ENCODE results near the gene GAB2.
A peak's percentile ranks its signal among the peaks of the same experiment; 100 is the strongest.

The GAB2 gene

GRCh38 chr11:78338702-78339101, 78.9 kb downstream of the GAB2 start:
- no peaks in the 10 kb centered on the region for H3K27me3 Mint-ChIP-seq
- peaks cover 60% of the 10 kb centered on the region for H3K4me1 Mint-ChIP-seq
- no peak for ATAC-seq
- H3K36me3 Mint-ChIP-seq: peaks cover 13% of the 10 kb centered on the region
- H3K27ac Mint-ChIP-seq: peak overlapping the region; percentile 59
- no peaks in the 10 kb centered on the region for H3K9me3 Mint-ChIP-seq
- H3K4me3 Mint-ChIP-seq: no peak overlapping the region

- Mint-ChIP-seq H3K4me3 (no peak overlapping the region), H3K27ac (peak overlapping the region; percentile 59), H3K9me3 (no peaks in the 10 kb centered on the region), H3K27me3 (no peaks in the 10 kb centered on the region), H3K36me3 (peaks cover 13% of the 10 kb centered on the region), H3K4me1 (peaks cover 65% of the 10 kb centered on the region)
- ATAC-seq: no peak
Observed at GRCh38 chr11:78338138-78338537, 79.5 kb downstream of the GAB2 start.

- Mint-ChIP-seq H3K36me3 (peaks cover 13% of the 10 kb centered on the region), H3K4me1 (peaks cover 70% of the 10 kb centered on the region), H3K4me3 (peak overlapping the region; percentile 6), H3K9me3 (no peaks in the 10 kb centered on the region), H3K27ac (peak overlapping the region; percentile 59), H3K27me3 (no peaks in the 10 kb centered on the region)
- ATAC-seq: no peak
Observed at GRCh38 chr11:78337554-78337924, 80.1 kb downstream of the GAB2 start.

- peaks cover 12% of the 10 kb centered on the region for H3K36me3 Mint-ChIP-seq
- peak overlapping the region; percentile 59 for H3K27ac Mint-ChIP-seq
- H3K9me3 Mint-ChIP-seq: no peaks in the 10 kb centered on the region
- peak overlapping the region; percentile 6 for H3K4me3 Mint-ChIP-seq
- H3K4me1 Mint-ChIP-seq: peaks cover 76% of the 10 kb centered on the region
- no peaks in the 10 kb centered on the region for H3K27me3 Mint-ChIP-seq
- ATAC-seq: peak; percentile 71
Observed at GRCh38 chr11:78336877-78337553, 80.6 kb downstream of the GAB2 start.

- no peak overlapping the region for H3K27ac Mint-ChIP-seq
- ATAC-seq: no peak
- peaks cover 78% of the 10 kb centered on the region for H3K4me1 Mint-ChIP-seq
- H3K4me3 Mint-ChIP-seq: no peak overlapping the region
- no peaks in the 10 kb centered on the region for H3K9me3 Mint-ChIP-seq
- H3K36me3 Mint-ChIP-seq: peaks cover 6% of the 10 kb centered on the region
- H3K27me3 Mint-ChIP-seq: no peaks in the 10 kb centered on the region
Observed at GRCh38 chr11:78334109-78334508, 83.5 kb downstream of the GAB2 start.

GRCh38 chr11:78332872-78333271, 84.7 kb downstream of the GAB2 start:
- H3K27me3 Mint-ChIP-seq: no peaks in the 10 kb centered on the region
- peaks cover 71% of the 10 kb centered on the region for H3K4me1 Mint-ChIP-seq
- peaks cover 6% of the 10 kb centered on the region for H3K36me3 Mint-ChIP-seq
- no peak overlapping the region for H3K4me3 Mint-ChIP-seq
- H3K27ac Mint-ChIP-seq: no peak overlapping the region
- H3K9me3 Mint-ChIP-seq: no peaks in the 10 kb centered on the region
- no peak for ATAC-seq

- Mint-ChIP-seq H3K4me3 (no peak overlapping the region), H3K27ac (peak overlapping the region; percentile 59), H3K27me3 (no peaks in the 10 kb centered on the region), H3K36me3 (peaks cover 6% of the 10 kb centered on the region), H3K4me1 (peaks cover 67% of the 10 kb centered on the region), H3K9me3 (no peaks in the 10 kb centered on the region)
- ATAC-seq: no peak
Observed at GRCh38 chr11:78332174-78332866, 85.3 kb downstream of the GAB2 start.

- Mint-ChIP-seq H3K9me3 (no peaks in the 10 kb centered on the region), H3K36me3 (peaks cover 6% of the 10 kb centered on the region), H3K4me1 (peaks cover 67% of the 10 kb centered on the region), H3K27ac (peak overlapping the region; percentile 59), H3K4me3 (no peak overlapping the region), H3K27me3 (no peaks in the 10 kb centered on the region)
- no peak for ATAC-seq
Observed at GRCh38 chr11:78331711-78332110, 85.9 kb downstream of the GAB2 start.

GRCh38 chr11:78330361-78330760, 87.3 kb downstream of the GAB2 start:
- H3K9me3 Mint-ChIP-seq: no peaks in the 10 kb centered on the region
- H3K4me1 Mint-ChIP-seq: peaks cover 71% of the 10 kb centered on the region
- ATAC-seq: no peak
- peaks cover 5% of the 10 kb centered on the region for H3K36me3 Mint-ChIP-seq
- peak overlapping the region; percentile 12 for H3K27ac Mint-ChIP-seq
- no peaks in the 10 kb centered on the region for H3K27me3 Mint-ChIP-seq
- H3K4me3 Mint-ChIP-seq: no peak overlapping the region

GRCh38 chr11:78327945-78328344, 89.7 kb downstream of the GAB2 start:
- peaks cover 80% of the 10 kb centered on the region for H3K4me1 Mint-ChIP-seq
- H3K36me3 Mint-ChIP-seq: no peaks in the 10 kb centered on the region
- no peak overlapping the region for H3K27ac Mint-ChIP-seq

GRCh38 chr11:78325274-78325781, 92.3 kb downstream of the GAB2 start:
- Mint-ChIP-seq H3K27me3 (no peaks in the 10 kb centered on the region), H3K27ac (peak overlapping the region; percentile 76), H3K4me1 (peaks cover 79% of the 10 kb centered on the region), H3K36me3 (no peaks in the 10 kb centered on the region), H3K9me3 (no peaks in the 10 kb centered on the region), H3K4me3 (no peak overlapping the region)
- ATAC-seq: peak; percentile 82

More at GRCh38 chr11:78327945-78328344, 89.7 kb downstream of the GAB2 start:
- H3K9me3 Mint-ChIP-seq: no peaks in the 10 kb centered on the region
- no peak overlapping the region for H3K4me3 Mint-ChIP-seq
- no peak for ATAC-seq
- no peaks in the 10 kb centered on the region for H3K27me3 Mint-ChIP-seq

- peak; percentile 79 for ATAC-seq
- H3K27me3 Mint-ChIP-seq: no peaks in the 10 kb centered on the region
- peak overlapping the region; percentile 76 for H3K27ac Mint-ChIP-seq
- H3K4me1 Mint-ChIP-seq: peaks cover 73% of the 10 kb centered on the region
- no peaks in the 10 kb centered on the region for H3K36me3 Mint-ChIP-seq
- no peaks in the 10 kb centered on the region for H3K9me3 Mint-ChIP-seq
- H3K4me3 Mint-ChIP-seq: no peak overlapping the region
Observed at GRCh38 chr11:78323363-78323762, 94.3 kb downstream of the GAB2 start.

GRCh38 chr11:78319453-78319955, 98.1 kb downstream of the GAB2 start:
- H3K27me3 Mint-ChIP-seq: no peaks in the 10 kb centered on the region
- no peak overlapping the region for H3K4me3 Mint-ChIP-seq
- peaks cover 17% of the 10 kb centered on the region for H3K36me3 Mint-ChIP-seq
- H3K4me1 Mint-ChIP-seq: peaks cover 66% of the 10 kb centered on the region
- ATAC-seq: no peak
- no peak overlapping the region for H3K27ac Mint-ChIP-seq
- no peaks in the 10 kb centered on the region for H3K9me3 Mint-ChIP-seq

- Mint-ChIP-seq H3K4me1 (peaks cover 66% of the 10 kb centered on the region), H3K4me3 (no peak overlapping the region), H3K9me3 (no peaks in the 10 kb centered on the region), H3K27me3 (no peaks in the 10 kb centered on the region), H3K27ac (no peak overlapping the region), H3K36me3 (peaks cover 17% of the 10 kb centered on the region)
- ATAC-seq: no peak
Observed at GRCh38 chr11:78318321-78319114, 99.1 kb downstream of the GAB2 start.

- no peaks in the 10 kb centered on the region for H3K9me3 Mint-ChIP-seq
- no peak for ATAC-seq
- peaks cover 17% of the 10 kb centered on the region for H3K36me3 Mint-ChIP-seq
- no peaks in the 10 kb centered on the region for H3K27me3 Mint-ChIP-seq
- H3K4me1 Mint-ChIP-seq: peaks cover 68% of the 10 kb centered on the region
- H3K4me3 Mint-ChIP-seq: no peak overlapping the region
- no peak overlapping the region for H3K27ac Mint-ChIP-seq
Observed at GRCh38 chr11:78315724-78316123, 101.9 kb downstream of the GAB2 start.
